ENCODE data around the gene PTRHD1. TPM values are rescaled to one million over a fixed set of nuclear protein-coding genes. Genes with fewer than 3 reads are reported as not detected.

The PTRHD1 gene
- total RNA-seq, 1 donor from 2014 or later, result 32.0 TPM

Other genes starting within 250 kb of the PTRHD1 start
- 8.5 and 10.9 TPM in 2 replicates for gene CENPO, start within 50 bp of the PTRHD1 start, total RNA-seq
- 24.5 and 37.0 TPM in 2 replicates for gene ADCY3, start 126.8 kb upstream of the PTRHD1 start, total RNA-seq
- 3.6 and 4.9 TPM in 2 replicates for gene DNAJC27, start 178.6 kb upstream of the PTRHD1 start, total RNA-seq
- 2.3 and 3.1 TPM in 2 replicates for gene EFR3B, start 248.7 kb upstream of the PTRHD1 start, total RNA-seq